Tibial artery (tissue), 4 donors: Measurements from ENCODE around the gene STIM2.
"Not testable (repeated sequence)": the region's sequence is repeated elsewhere in the genome, so short reads cannot be mapped to it uniquely, and the experiment has no call there.

Experiments
- DNase-seq, 2 donors: peaks; one replicate each; pipeline ENCODE4 v3.0.0-alpha.2; 2019
- H3K27ac ChIP-seq, 2 donors: fragments of 200-600 bp; sonication (generic) in 1 of 2; 1 replicate in 1 of 2; 2 replicates in 1 of 2; pipeline ENCODE4 v1.5.1; 2018 to 2019; ENCODE audit warnings: mild to moderate bottlenecking in 1 of 2
- H3K27me3 ChIP-seq, 2 donors: fragments of 200-600 bp; sonication (generic) in 1 of 2; one replicate each; pipeline versions ENCODE4 v1.5.1 to v1.6.0; 2016 to 2019
- H3K36me3 ChIP-seq, 3 donors: fragments of 200-600 bp; sonication (generic) in 2 of 3; one replicate each; pipeline ENCODE4 v1.5.1; 2016 to 2019; ENCODE audit warnings: mild to moderate bottlenecking in 2 of 3
- H3K4me1 ChIP-seq, 4 donors: fragments of 200-600 bp; sonication (generic) in 2 of 4; 1 replicate in 3 of 4; 2 replicates in 1 of 4; pipeline ENCODE4 v1.5.1; 2016 to 2019
- H3K4me3 ChIP-seq, 2 donors: fragments of 200-600 bp; sonication (generic) in 1 of 2; 1 replicate in 1 of 2; 2 replicates in 1 of 2; pipeline ENCODE4 v1.5.1; 2018 to 2019; ENCODE audit warnings: mild to moderate bottlenecking in 2 of 2
- H3K9me3 ChIP-seq, 3 donors: fragments of 200-600 bp; sonication (generic) in 1 of 3; one replicate each; pipeline ENCODE4 v1.5.1; 2016 to 2019
- intact Hi-C: fragments of 100-400 bp; cut with DNase I; formaldehyde crosslinking; loops from one replicate; pipeline ENCODE4 v1.15.0; 2023; ENCODE audit warnings: low total_unique reads
- TF ChIP-seq, protein P1 (sequence below), 2 experiments: fragments of 200-600 bp in 1 of 2; fragments of 450-650 bp in 1 of 2; IDR thresholded peaks; one replicate each; pipeline ENCODE4 v1.5.1; 2017 to 2019; ENCODE audit warnings: antibody characterized with exemption in 2 of 2, mild to moderate bottlenecking in 1 of 2, moderate library complexity in 1 of 2

STIM2 gene

DNA sequence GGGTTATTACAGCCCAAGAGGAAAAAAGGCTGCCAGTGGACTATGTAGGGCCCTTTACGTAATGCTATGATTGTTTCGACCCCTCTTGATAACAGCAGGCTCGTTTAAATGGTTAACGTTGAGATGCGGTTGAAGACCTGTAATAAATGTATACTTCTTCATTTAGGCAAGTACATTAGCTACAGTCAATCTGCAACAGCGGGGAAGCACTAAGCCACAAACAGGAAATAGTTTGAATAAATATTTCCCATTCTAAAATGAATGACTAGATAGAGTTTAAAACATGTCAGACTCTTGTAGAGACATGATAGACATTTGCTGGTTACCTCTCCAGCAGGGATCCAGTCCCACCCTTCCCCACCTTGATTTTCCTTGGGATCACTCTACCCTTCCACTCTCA, 38.1 kb upstream of the STIM2 start:
- Histone ChIP-seq H3K27ac (no peak overlapping the region), H3K9me3 (no peaks in the 10 kb centered on the region), H3K27me3 (no peaks in the 10 kb centered on the region), H3K4me3 (no peak overlapping the region), H3K36me3 (no peaks in the 10 kb centered on the region), H3K4me1 (no peaks in the 10 kb centered on the region)
- TF ChIP-seq, protein P1, sequence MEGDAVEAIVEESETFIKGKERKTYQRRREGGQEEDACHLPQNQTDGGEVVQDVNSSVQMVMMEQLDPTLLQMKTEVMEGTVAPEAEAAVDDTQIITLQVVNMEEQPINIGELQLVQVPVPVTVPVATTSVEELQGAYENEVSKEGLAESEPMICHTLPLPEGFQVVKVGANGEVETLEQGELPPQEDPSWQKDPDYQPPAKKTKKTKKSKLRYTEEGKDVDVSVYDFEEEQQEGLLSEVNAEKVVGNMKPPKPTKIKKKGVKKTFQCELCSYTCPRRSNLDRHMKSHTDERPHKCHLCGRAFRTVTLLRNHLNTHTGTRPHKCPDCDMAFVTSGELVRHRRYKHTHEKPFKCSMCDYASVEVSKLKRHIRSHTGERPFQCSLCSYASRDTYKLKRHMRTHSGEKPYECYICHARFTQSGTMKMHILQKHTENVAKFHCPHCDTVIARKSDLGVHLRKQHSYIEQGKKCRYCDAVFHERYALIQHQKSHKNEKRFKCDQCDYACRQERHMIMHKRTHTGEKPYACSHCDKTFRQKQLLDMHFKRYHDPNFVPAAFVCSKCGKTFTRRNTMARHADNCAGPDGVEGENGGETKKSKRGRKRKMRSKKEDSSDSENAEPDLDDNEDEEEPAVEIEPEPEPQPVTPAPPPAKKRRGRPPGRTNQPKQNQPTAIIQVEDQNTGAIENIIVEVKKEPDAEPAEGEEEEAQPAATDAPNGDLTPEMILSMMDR (IDR thresholded peaks at IDR 0.05), result no peak
- intact Hi-C loops, result no loop called here
- no peak for DNase-seq

DNA sequence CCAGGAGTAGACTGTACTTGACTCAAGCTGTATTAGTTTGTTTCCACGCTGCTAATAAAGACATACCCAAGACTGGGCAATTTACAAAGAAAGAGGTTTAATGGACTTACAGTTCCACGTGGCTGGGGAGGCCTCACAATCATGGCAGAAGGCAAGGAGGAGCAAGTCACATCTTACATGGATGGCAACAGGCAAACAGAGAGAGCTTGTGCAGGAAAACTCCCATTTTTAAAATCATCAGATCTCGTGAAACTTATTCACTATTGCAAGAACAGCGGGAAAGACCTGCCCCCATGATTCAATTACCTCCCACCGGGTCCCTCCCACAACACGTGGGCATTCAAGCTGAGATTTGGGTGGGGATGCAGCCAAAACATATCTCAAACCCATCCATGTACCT, 37.7 kb upstream of the STIM2 start:
- H3K27ac ChIP-seq, H3K27me3 ChIP-seq, DNase-seq, H3K4me3 ChIP-seq, intact Hi-C loops, H3K36me3 ChIP-seq, H3K4me1 ChIP-seq, H3K9me3 ChIP-seq: not testable (repeated sequence)

DNA sequence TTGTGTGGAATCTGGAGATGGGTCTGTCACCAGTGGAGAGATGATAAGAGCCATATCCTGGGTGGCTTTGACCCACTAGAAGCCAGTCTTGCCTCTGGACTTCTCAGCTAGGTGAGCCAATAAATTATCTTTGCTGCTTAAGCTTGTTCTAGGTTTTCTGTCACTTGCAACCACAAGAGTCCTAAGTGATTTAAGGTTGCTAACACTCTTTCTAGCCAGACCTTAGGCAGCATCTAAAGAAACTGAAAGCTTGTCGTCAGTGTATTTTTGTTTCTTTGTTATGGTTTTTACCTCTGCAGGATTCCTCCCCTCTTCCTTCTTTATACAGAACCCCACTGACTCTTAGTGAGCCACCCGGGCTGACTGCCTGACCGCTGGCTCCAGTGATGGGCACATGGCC, 37.1 kb upstream of the STIM2 start:
- Histone ChIP-seq H3K9me3 (no peaks in the 10 kb centered on the region), H3K27me3 (no peaks in the 10 kb centered on the region), H3K27ac (no peak overlapping the region), H3K4me3 (no peak overlapping the region), H3K36me3 (no peaks in the 10 kb centered on the region), H3K4me1 (no peaks in the 10 kb centered on the region)
- TF ChIP-seq, protein P1 (IDR thresholded peaks at IDR 0.05), result no peak
- no peak for DNase-seq
- intact Hi-C loops, result no loop called here

DNA sequence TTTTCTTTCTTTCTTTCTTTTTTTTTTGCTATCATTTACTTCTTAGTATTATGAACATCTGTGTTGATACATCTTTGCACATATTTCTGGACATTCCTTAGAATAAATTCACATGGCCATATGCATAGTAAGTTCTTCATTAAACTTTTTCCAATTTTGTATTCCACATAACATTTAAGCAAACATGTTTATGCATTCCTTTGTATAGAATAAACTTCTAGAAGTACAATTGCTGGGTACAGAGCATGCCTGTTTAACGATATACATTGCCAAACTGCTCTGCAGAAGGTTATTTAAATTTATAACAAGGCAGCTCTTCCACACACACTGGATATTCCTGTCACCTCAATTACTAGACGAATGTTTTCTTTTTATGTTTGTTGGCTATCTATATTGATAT, 36.0 kb upstream of the STIM2 start:
- no peaks in the 10 kb centered on the region for H3K9me3 ChIP-seq
- TF ChIP-seq, protein P1 (IDR thresholded peaks at IDR 0.05), result no peak
- no peaks in the 10 kb centered on the region for H3K36me3 ChIP-seq
- DNase-seq, result no peak
- no peak overlapping the region for H3K4me3 ChIP-seq
- no peaks in the 10 kb centered on the region for H3K27me3 ChIP-seq
- intact Hi-C loops, result no loop called here
- no peaks in the 10 kb centered on the region for H3K4me1 ChIP-seq
- H3K27ac ChIP-seq, result no peak overlapping the region

DNA sequence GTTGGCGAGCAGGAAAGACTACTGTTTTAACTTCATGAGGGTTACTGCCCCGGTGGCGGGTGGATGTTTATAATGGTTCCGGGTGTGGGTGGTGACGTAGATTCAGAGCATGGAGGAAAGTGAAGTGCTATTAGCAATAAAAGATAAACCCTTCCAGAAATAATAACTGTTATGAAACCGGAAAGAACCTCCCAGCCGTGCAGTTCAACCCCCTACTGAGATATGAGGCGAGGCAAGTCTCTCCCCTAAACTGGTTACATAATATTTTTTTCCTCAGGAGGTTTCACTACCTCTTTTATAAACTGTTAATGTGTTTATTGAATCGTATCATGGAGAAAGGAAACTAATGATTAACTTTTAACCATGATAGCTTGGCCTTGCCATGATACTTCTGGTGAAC, 33.9 kb upstream of the STIM2 start:
- Histone ChIP-seq H3K27me3 (no peaks in the 10 kb centered on the region), H3K36me3 (no peaks in the 10 kb centered on the region), H3K9me3 (no peaks in the 10 kb centered on the region), H3K4me3 (no peak overlapping the region), H3K27ac (no peak overlapping the region), H3K4me1 (no peaks in the 10 kb centered on the region)
- TF ChIP-seq, protein P1 (IDR thresholded peaks at IDR 0.05), result no peak
- intact Hi-C loops, result no loop called here
- peak in 1 of 2 donors; percentile 37 for DNase-seq

DNA sequence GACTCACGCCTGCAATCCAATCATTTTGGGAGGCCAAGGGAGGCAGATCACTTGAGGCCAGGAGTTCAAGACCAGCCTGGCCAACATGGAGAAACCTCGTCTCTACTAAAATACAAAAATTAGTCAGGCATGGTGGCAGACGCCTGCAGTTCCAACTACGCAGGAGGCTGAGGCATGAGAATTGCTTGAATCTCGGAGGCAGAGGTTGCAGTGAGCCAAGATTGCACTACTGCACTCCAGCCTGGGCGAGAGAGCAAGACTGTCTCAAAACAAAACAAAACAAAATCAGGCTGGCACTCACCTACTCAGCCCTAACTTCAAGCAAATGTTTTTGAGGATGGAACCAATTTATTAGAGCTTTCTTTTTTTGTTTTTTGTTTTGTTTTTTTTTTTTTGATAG, 33.3 kb upstream of the STIM2 start:
- DNase-seq, H3K9me3 ChIP-seq, H3K27ac ChIP-seq, intact Hi-C loops, H3K4me1 ChIP-seq, H3K36me3 ChIP-seq, H3K27me3 ChIP-seq, H3K4me3 ChIP-seq: not testable (repeated sequence)

DNA sequence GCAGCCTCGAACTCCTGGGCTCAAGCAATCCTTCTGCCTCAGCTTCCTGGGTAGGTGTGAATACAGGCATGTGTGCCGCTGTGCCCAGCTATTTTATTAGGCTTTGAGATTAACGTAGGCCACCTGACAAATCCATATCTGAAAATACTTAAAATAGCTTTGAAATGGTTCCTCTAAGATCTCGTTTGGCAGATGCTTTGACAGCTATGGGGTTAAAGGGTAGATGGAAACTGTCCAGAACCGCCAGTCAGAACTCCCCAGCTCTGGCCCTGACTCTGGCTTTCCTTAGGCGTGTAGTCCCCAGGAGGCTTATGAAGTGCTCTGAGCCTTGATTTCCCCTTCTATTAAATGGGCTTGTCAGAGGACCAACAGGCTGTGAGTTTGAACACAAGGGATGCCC, 32.8 kb upstream of the STIM2 start:
- intact Hi-C loops, result no loop called here
- no peaks in the 10 kb centered on the region for H3K27me3 ChIP-seq
- H3K4me1 ChIP-seq, result no peaks in the 10 kb centered on the region

More for the DNA sequence above, 32.8 kb upstream of the STIM2 start:
- DNase-seq, result no peak
- Histone ChIP-seq H3K9me3 (no peaks in the 10 kb centered on the region), H3K4me3 (no peak overlapping the region), H3K27ac (no peak overlapping the region), H3K36me3 (no peaks in the 10 kb centered on the region)
- TF ChIP-seq, protein P1 (IDR thresholded peaks at IDR 0.05), result no peak
